ENCODE data around the gene MYO10.
A peak's percentile ranks its signal among the peaks of the same experiment; 100 is the strongest.
"Not testable (repeated sequence)": the region's sequence is repeated elsewhere in the genome, so short reads cannot be mapped to it uniquely, and the experiment has no call there.

Gene MYO10

GRCh38 chr5:16665601-16666000 lies 270.5 kb downstream of the MYO10 start:
- no peak for DNase-seq

- DNase-seq: no peak
These were observed 271.7 kb downstream of the MYO10 start for GRCh38 chr5:16664368-16664767.

GRCh38 chr5:16663840-16664239 lies 272.2 kb downstream of the MYO10 start:
- DNase-seq: no peak

GRCh38 chr5:16661713-16662112 lies 274.4 kb downstream of the MYO10 start:
- DNase-seq: no peak

GRCh38 chr5:16660982-16661381 lies 275.1 kb downstream of the MYO10 start:
- no peak for DNase-seq

GRCh38 chr5:16659536-16659935 lies 276.6 kb downstream of the MYO10 start:
- no peak for DNase-seq

- no peak for DNase-seq
These were observed 279.4 kb downstream of the MYO10 start for GRCh38 chr5:16656561-16657191.

GRCh38 chr5:16654647-16655334 lies 281.3 kb downstream of the MYO10 start:
- no peak for DNase-seq

- not testable (repeated sequence) for DNase-seq
These were observed 287.3 kb downstream of the MYO10 start for GRCh38 chr5:16648739-16649138.

- no peak for DNase-seq
These were observed 291.7 kb downstream of the MYO10 start for GRCh38 chr5:16644301-16644889.

GRCh38 chr5:16642867-16643266 lies 293.2 kb downstream of the MYO10 start:
- DNase-seq: no peak

- DNase-seq: no peak
These were observed 296.9 kb downstream of the MYO10 start for GRCh38 chr5:16639206-16639605.

GRCh38 chr5:16628376-16628775 lies 307.7 kb downstream of the MYO10 start:
- DNase-seq: no peak

GRCh38 chr5:16626696-16627264 lies 309.3 kb downstream of the MYO10 start:
- DNase-seq: no peak

- DNase-seq: no peak
These were observed 311.0 kb downstream of the MYO10 start for GRCh38 chr5:16625096-16625495.

GRCh38 chr5:16619136-16619535 lies 317.0 kb downstream of the MYO10 start:
- no peak for DNase-seq

- no peak for DNase-seq
These were observed 317.8 kb downstream of the MYO10 start for GRCh38 chr5:16618138-16618897.

GRCh38 chr5:16617274-16617968 lies 318.7 kb downstream of the MYO10 start:
- DNase-seq: peak; percentile 39

GRCh38 chr5:16616536-16617273 lies 319.4 kb downstream of the MYO10 start, which contains the start of gene RETREG1:
TSS of gene RETREG1 (minus strand) at chr5:16616997. CDS start at chr5:16616971, 26 bp downstream.
- peak; percentile 75 for DNase-seq

- DNase-seq: peak; percentile 6
These were observed 320.1 kb downstream of the MYO10 start for GRCh38 chr5:16615741-16616535.

- DNase-seq: no peak
These were observed 324.1 kb downstream of the MYO10 start for GRCh38 chr5:16612007-16612406.

Measured in activated gamma-delta T cell treated with Interleukin-2 at 50 U/mL for 16 hours (primary cell).